Stimulated activated CD4-positive, alpha-beta T cell treated with anti-CD3 and anti-CD28 coated beads, TNF-alpha, amount 100 ng/mL, for 1 hour (primary cell): ENCODE data around the gene DHDH.
A peak's percentile ranks its signal among the peaks of the same experiment; 100 is the strongest.

Experiments
- DNase-seq, 3 donors: peaks; one replicate each; pipeline ENCODE4 v3.0.0-alpha.2; 2020; ENCODE audit warnings: low read depth in 3 of 3, low spot score in 1 of 3

Gene DHDH

GRCh38 chr19:48965806-48966540, 32.5 kb downstream of the DHDH start:
- DNase-seq, result peak; percentile 70 to 78 (median 75)

GRCh38 chr19:48966541-48967345, 33.2 kb downstream of the DHDH start:
- DNase-seq, result no peak

GRCh38 chr19:48967346-48968178, 34.1 kb downstream of the DHDH start:
- DNase-seq, result no peak

GRCh38 chr19:48968179-48968661, 34.7 kb downstream of the DHDH start:
- DNase-seq, result no peak

GRCh38 chr19:48968813-48969218, 35.3 kb downstream of the DHDH start:
- DNase-seq, result no peak

- no peak for DNase-seq
These were observed 36.0 kb downstream of the DHDH start for GRCh38 chr19:48969276-48970138.

GRCh38 chr19:48970139-48970766, 36.8 kb downstream of the DHDH start:
- DNase-seq, result no peak

- DNase-seq, result peak; percentile 49 to 87 (median 66)
These were observed 37.5 kb downstream of the DHDH start for GRCh38 chr19:48970923-48971395.

GRCh38 chr19:48975947-48976847, 42.7 kb downstream of the DHDH start:
- DNase-seq, result no peak

- DNase-seq, result no peak
These were observed 43.6 kb downstream of the DHDH start for GRCh38 chr19:48977061-48977460.

- no peak for DNase-seq
These were observed 48.8 kb downstream of the DHDH start for GRCh38 chr19:48982280-48982679.

- DNase-seq, result no peak
These were observed 52.2 kb downstream of the DHDH start for GRCh38 chr19:48985711-48986110.

GRCh38 chr19:48986211-48986610, 52.7 kb downstream of the DHDH start:
- DNase-seq, result no peak

- no peak for DNase-seq
These were observed 53.8 kb downstream of the DHDH start for GRCh38 chr19:48987323-48987722.

GRCh38 chr19:48988286-48988685, 54.8 kb downstream of the DHDH start:
- no peak for DNase-seq

- DNase-seq, result no peak
These were observed 55.4 kb downstream of the DHDH start for GRCh38 chr19:48988860-48989259.

- no peak for DNase-seq
These were observed 56.3 kb downstream of the DHDH start for GRCh38 chr19:48989701-48990291.

GRCh38 chr19:48990400-48990799, 56.9 kb downstream of the DHDH start:
- DNase-seq, result no peak
